ENCODE data around the gene SPATA33. TPM values are rescaled to one million over a fixed set of nuclear protein-coding genes. Genes with fewer than 3 reads are reported as not detected.

SPATA33 gene
- total RNA-seq, 6 experiments from 2014 or later = 1.8 to 5.0 (median 3.3) TPM

DNA sequence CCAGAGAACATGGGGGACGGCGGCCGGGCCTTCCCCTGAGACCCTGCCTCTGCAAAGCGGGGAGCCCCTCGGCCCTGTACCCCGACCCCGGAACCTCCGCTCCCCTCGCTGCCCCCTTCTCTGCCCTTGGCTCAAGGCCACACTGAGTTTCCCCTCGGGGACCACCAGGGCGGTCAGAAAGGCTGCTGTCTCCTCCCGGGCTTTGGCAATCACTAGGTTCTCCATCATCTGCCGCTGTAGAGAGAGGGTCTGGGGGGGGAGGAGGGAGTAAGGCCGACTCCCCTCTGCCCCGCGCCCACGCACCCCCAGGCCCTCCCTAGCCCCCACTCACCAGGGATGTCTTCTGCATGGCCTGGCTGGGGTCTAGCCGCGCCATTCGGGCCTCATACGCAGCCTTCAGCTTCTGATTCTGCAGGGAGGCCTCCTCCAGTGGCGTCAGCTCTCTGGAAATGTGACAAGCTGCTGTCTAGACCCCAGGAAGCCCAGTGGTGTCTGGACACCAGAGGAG is 54.7 kb downstream of the SPATA33 start:
- no peak for DNase-seq
- peak in 1 of 4 donors; percentile 4 for ATAC-seq
- peaks cover 0 to 6% (median 0%) of the 10 kb centered on the region in 4 donors for H3K4me1 ChIP-seq
- no peaks in the 10 kb centered on the region for H3K27me3 ChIP-seq
- TF ChIP-seq, protein P1, sequence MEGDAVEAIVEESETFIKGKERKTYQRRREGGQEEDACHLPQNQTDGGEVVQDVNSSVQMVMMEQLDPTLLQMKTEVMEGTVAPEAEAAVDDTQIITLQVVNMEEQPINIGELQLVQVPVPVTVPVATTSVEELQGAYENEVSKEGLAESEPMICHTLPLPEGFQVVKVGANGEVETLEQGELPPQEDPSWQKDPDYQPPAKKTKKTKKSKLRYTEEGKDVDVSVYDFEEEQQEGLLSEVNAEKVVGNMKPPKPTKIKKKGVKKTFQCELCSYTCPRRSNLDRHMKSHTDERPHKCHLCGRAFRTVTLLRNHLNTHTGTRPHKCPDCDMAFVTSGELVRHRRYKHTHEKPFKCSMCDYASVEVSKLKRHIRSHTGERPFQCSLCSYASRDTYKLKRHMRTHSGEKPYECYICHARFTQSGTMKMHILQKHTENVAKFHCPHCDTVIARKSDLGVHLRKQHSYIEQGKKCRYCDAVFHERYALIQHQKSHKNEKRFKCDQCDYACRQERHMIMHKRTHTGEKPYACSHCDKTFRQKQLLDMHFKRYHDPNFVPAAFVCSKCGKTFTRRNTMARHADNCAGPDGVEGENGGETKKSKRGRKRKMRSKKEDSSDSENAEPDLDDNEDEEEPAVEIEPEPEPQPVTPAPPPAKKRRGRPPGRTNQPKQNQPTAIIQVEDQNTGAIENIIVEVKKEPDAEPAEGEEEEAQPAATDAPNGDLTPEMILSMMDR (IDR thresholded peaks at IDR 0.05) = no peak
- TF ChIP-seq POLR2A (IDR thresholded peaks at IDR 0.05) = no peak
- intact Hi-C loops (cut with DNase I) = loop anchor here in 1 of 2 donors (5.0 kb wide), 1 partner anchor 85 kb away; no protein-coding TSS in a partner anchor
- H3K36me3 ChIP-seq = no peaks in the 10 kb centered on the region
- H3K4me3 ChIP-seq = peak overlapping the region in 2 of 3 donors; percentile 31 to 54
- 0% methylated on average over 1 of the region's 22 CpGs for WGBS (ENCODE audit: insufficient coverage, low coverage, low lambda C conversion rate, missing lambda C conversion rate)
- H3K9me3 ChIP-seq = no peaks in the 10 kb centered on the region
- no peak overlapping the region for H3K27ac ChIP-seq

DNA sequence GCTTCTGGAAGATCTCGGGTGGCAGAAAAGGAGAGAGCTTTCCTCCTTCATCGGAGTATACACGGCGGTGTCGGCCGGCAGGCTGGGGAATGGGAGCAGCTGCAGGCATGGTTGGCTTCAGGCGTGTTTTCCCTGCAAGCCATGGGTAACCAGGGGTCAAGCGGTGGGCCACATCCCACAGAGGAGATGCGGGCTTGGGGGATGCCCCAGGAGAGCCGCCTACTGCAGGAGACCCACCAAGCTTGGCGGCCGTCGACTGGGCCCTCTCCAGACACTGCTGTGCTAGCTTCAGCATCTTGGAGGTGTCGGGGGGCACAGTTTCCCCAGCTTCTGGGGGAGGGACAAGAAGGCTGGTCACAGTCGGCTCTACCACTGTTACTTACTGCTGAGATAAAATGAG is 58.9 kb downstream of the SPATA33 start:
- Histone ChIP-seq H3K4me1 (peaks cover 0 to 16% (median 4%) of the 10 kb centered on the region in 4 donors), H3K36me3 (no peaks in the 10 kb centered on the region), H3K27me3 (no peaks in the 10 kb centered on the region), H3K27ac (no peak overlapping the region), H3K4me3 (no peak overlapping the region), H3K9me3 (no peaks in the 10 kb centered on the region)
- DNase-seq (no peak), ATAC-seq (no peak)
- intact Hi-C loops (cut with DNase I) = no loop called here
- 87% methylated on average over 9 of the region's 15 CpGs for whole genome bisulfite sequencing (ENCODE audit: insufficient coverage, low coverage, low lambda C conversion rate, missing lambda C conversion rate)
- TF ChIP-seq, protein P1 (IDR thresholded peaks at IDR 0.05) = no peak
- TF ChIP-seq POLR2A (IDR thresholded peaks at IDR 0.05) = no peak

DNA sequence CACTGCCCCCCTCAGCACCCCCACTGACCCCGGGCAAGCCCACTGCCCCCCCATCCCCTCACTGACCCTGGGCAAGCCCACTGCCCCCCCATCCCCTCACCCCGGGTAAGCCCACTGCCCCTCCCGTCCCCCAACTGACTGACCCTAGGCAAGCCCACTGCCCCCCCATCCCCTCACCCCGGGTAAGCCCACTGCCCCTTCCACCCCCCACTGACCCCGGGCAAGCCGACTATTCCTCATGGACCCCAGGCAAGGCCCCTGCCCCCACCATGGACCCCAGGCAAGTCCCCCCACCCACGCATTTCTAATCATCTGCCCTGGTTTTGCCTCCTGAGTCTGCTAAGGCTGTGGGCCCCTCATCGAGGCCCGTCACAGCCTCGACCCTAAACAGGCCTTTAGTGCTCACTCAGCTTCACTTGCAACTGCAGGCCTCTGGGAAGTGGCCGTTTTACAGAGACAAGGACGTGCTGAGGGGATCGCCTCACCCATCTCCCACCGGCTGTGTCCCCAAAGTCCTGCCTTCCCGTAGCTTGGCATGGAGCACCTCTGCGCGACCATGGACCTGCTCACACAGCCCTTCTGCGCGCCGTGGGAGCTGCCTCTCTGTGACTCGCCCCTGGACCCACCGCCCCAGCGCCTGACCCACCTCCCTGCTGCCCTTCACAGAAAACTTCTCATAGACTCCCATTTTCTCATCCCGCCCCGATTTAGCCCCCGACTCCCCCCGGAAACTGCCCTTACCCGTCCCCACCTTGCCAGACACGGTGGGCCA is 59.5 kb downstream of the SPATA33 start:
- Histone ChIP-seq H3K4me3 (no peak overlapping the region), H3K36me3 (no peaks in the 10 kb centered on the region), H3K9me3 (no peaks in the 10 kb centered on the region), H3K4me1 (peaks cover 0 to 11% (median 4%) of the 10 kb centered on the region in 4 donors), H3K27me3 (no peaks in the 10 kb centered on the region), H3K27ac (no peak overlapping the region)
- TF ChIP-seq, protein P1 (IDR thresholded peaks at IDR 0.05) = no peak
- TF ChIP-seq POLR2A (IDR thresholded peaks at IDR 0.05) = no peak
- intact Hi-C loops (cut with DNase I) = no loop called here
- DNase-seq (no peak), ATAC-seq (no peak)
- WGBS (ENCODE audit: insufficient coverage, low coverage, low lambda C conversion rate, missing lambda C conversion rate) = 81% methylated on average over 11 of the region's 29 CpGs

DNA sequence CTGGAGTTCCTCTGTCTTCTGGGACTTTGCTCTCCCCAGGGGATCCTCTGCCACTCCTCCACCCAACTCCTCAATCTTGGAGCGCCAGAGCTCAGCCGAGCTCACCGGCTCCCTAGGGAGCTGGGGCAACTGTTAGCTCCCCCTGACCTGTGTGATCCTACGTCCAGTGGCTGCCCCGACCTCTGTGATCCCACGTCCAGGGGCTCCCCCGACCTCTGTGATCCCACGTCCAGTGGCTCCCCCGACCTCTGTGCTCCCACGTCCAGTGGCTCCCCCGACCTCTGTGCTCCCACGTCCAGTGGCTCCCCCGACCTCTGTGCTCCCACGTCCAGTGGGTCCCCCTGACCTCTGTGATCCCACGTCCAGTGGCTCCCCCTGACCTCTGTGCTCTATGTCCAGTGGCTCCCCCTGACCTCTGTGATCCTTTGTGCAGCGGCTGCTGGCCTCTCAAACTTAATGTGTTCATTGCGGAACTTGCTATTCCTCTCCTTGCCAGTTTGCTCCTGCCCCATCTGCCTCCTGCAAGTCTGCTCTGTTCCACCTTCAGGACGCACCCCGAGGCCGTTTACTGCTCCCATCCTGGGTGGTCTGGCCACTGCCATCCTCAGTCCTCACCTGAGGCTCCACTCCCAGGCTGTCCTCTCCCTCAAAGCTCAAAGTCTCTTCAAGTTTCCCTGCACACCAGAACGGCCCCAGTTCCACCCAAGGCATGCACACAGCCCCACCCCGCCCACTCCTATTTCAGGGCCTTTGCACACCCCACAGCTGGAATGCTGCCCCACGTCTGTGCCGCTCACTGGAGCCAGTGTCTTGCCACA is 60.3 kb downstream of the SPATA33 start:
- Histone ChIP-seq H3K4me1 (peaks cover 0 to 17% (median 8%) of the 10 kb centered on the region in 4 donors), H3K9me3 (no peaks in the 10 kb centered on the region), H3K36me3 (peaks cover 0 to under 1% (median 0%) of the 10 kb centered on the region in 4 donors), H3K27me3 (no peaks in the 10 kb centered on the region), H3K4me3 (no peak overlapping the region), H3K27ac (no peak overlapping the region)
- ATAC-seq (no peak), DNase-seq (no peak)
- intact Hi-C loops (cut with DNase I) = no loop called here
- WGBS (ENCODE audit: insufficient coverage, low coverage, low lambda C conversion rate, missing lambda C conversion rate) = 78% methylated on average over 11 of the region's 24 CpGs
- TF ChIP-seq, protein P1 (IDR thresholded peaks at IDR 0.05) = no peak
- no peak for TF ChIP-seq POLR2A (IDR thresholded peaks at IDR 0.05)

Other genes starting within 250 kb of the SPATA33 start
- gene ANKRD11, start 167.3 kb upstream of the SPATA33 start, total RNA-seq = 10 to 100 TPM; 26.2 to 65.8 (median 41.6) TPM
- 10 to 100 TPM; 44.0 to 70.5 (median 57.0) TPM for gene SPG7, start 149.4 kb upstream of the SPATA33 start, total RNA-seq
- gene RPL13, start 97.2 kb upstream of the SPATA33 start, total RNA-seq = 1,000 to 10,000 TPM in 2 of 6 experiments, 100 to 1,000 TPM in 4; 684 to 2,810 (median 731) TPM
- gene CPNE7, start 82.1 kb upstream of the SPATA33 start, total RNA-seq = 1 to 10 TPM in 2 of 6 experiments, under 1 TPM in 4; 0.33 to 3.7 (median 0.77) TPM
- gene DPEP1, start 44.2 kb upstream of the SPATA33 start, total RNA-seq = under 1 TPM in 1 of 6 experiments, not detected in 5; 0.93 TPM
- gene CHMP1A, start 128 bp upstream of the SPATA33 start, total RNA-seq = 10 to 100 TPM; 27.2 to 42.3 (median 33.1) TPM
- gene CDK10, start 28.9 kb downstream of the SPATA33 start, total RNA-seq = 10 to 100 TPM; 35.0 to 72.2 (median 53.7) TPM
- gene SPATA2L, start 43.9 kb downstream of the SPATA33 start, total RNA-seq = 10 to 100 TPM in 3 of 6 experiments, 1 to 10 TPM in 3; 5.6 to 17.9 (median 11.2) TPM
- gene VPS9D1, start 63.1 kb downstream of the SPATA33 start, total RNA-seq = 10 to 100 TPM in 3 of 6 experiments, 1 to 10 TPM in 3; 5.6 to 12.4 (median 9.4) TPM
- gene ZNF276, start 63.7 kb downstream of the SPATA33 start, total RNA-seq = 10 to 100 TPM in 2 of 6 experiments, 1 to 10 TPM in 4; 6.9 to 13.4 (median 9.1) TPM
- gene FANCA, start 158.8 kb downstream of the SPATA33 start, total RNA-seq = 10 to 100 TPM in 1 of 6 experiments, 1 to 10 TPM in 5; 4.5 to 12.7 (median 8.3) TPM
- gene SPIRE2, start 170.6 kb downstream of the SPATA33 start, total RNA-seq = 1 to 10 TPM; 4.8 to 7.8 (median 6.1) TPM
- gene TCF25, start 215.8 kb downstream of the SPATA33 start, total RNA-seq = 10 to 100 TPM; 66.6 to 91.6 (median 77.9) TPM

Measured in right lobe of liver (tissue), 6 donors.